ENCODE results near the gene CYP27C1.

The CYP27C1 gene

DNA sequence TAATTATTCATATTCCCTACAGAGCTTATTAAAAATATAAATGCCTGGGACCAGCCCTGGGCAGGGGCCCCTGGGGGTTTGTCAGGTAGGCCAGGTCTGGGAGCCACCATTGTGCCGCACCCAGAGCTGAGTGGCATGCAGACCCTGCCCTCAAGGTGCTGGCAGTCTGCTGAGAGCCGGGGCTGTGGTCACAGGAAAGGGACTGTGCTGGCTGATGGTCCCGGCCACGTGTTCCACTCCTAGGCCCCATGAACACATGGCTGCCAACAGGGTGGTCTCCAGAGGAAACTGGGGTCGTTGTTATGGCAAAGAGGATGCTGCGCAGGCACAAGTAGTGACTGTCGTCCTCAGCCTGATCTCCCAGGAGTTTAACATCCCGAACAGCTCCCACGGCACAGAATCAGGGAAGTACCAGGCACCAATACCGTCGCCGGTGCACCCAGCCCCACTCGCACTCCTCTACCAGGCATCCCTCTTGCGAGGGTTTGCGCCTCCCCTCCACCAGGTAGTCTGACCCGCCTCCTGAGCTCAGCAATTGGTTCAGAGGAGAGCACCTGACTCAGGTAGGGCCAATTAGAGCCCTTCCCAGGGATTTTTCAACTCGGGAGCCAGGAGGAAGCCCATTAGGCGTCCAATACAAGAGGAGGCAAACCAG is 73.9 kb downstream of the CYP27C1 start:
- no peak for DNase-seq

GRCh38 chr2:127145280-127145895 is 74.7 kb downstream of the CYP27C1 start:
- no peak for DNase-seq

GRCh38 chr2:127143841-127144782 is 76.0 kb downstream of the CYP27C1 start:
- DNase-seq = no peak

DNA sequence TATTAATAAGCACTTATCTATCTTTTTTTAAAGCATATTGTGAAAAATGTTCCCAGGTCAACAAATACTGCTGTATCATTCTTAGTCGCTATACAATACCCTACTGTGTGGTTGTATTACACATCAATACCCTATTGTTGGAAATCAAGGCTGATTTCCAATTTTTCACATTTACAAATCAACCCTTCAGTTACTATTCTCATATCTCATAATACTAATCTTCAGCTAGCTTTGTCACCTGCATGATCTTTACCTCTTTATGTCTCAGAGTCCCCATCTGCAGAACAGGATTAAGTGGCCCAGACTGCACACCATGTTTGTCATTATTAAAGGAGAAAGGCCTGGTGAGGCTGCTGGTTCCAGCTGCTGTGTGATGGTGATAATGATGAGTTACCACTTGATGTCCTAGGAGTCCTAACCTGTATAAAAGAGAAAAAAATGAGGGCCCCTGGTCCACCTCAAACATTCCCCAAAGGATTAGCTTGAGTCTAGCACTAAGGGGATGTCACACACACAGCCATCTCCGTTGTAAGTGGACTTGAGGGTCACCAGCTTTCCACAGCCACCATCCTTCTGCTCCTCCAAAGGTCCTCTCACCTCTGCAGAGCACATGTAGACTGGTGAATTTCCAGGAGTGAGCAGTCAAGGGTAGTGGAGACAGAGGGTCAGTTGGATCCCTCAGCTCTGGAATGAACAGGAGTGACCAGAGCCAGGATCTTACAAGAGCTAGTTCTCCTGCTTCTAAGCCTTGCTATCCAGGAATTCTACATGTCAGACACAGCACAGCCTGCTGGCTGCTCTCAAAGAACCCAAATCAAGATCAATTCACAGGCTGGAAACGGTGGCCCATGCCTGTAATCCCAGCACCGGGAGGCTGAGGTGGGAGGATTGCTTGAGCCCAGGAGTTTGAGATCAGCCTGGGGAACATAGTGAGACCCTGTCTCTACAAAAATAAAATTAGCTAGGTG is 77.2 kb downstream of the CYP27C1 start:
- no peak for DNase-seq

DNA sequence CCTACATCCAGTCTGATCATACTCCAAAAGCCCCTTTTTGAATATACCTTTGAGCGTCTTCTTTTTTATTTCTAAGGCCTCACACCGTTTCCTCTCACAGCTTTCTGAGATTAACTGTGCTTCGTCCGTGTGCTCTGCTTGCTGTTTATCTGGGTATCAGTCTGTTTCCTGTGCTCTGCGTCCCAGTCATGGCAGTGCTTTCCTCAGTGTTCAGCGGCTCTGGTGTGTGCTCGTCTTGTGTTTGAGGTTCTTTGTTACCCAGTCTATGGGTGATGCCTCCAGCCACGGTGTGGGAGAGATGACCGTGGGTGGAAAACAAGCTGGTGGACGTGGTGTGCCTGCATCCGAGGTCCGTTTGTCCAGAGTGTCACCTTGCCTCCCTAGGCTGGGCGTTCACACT is 79.6 kb downstream of the CYP27C1 start:
- DNase-seq = no peak

DNA sequence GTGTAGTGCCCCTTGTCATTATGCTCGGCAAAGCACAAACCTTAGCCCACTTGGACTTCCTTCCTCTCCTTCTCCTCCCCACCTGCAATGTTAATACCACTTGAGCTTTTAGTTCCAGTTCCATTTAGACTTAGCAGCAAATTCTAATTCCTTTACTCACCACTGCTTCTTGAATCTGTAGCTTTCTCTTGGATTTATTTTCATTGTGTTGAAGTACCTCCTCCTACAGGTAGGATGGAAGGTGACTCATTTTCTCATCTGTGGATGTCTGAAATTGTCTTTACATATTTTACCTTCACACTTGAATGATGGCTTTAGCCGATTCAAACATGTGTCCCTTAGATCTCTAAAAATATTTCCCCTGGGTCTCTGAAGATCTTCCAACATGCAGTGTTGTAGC is 80.3 kb downstream of the CYP27C1 start:
- DNase-seq = no peak

DNA sequence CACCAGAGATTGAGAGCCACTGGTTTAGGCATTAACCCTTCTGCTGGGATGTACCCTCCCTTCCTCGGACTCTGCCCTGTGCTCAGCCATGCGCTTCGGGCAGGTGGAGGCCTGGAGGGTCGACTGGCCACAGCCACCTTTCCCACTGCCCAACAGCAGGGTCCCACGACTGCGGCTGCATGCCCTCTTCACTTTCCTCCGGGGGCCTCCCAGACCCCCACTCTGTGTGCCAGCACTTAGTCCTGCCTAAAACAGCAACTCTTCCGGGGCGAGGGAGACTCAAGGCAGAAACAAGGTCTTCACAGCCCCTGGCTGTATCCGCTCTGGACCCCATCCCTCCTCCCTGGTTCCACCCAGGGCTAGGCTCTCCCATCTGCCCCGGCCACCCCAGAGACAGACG is 81.8 kb downstream of the CYP27C1 start:
- no peak for DNase-seq

- no peak for DNase-seq
These were observed 82.4 kb downstream of the CYP27C1 start for GRCh38 chr2:127137741-127138140.

- no peak for DNase-seq
These were observed 82.9 kb downstream of the CYP27C1 start for GRCh38 chr2:127137225-127137624.

DNA sequence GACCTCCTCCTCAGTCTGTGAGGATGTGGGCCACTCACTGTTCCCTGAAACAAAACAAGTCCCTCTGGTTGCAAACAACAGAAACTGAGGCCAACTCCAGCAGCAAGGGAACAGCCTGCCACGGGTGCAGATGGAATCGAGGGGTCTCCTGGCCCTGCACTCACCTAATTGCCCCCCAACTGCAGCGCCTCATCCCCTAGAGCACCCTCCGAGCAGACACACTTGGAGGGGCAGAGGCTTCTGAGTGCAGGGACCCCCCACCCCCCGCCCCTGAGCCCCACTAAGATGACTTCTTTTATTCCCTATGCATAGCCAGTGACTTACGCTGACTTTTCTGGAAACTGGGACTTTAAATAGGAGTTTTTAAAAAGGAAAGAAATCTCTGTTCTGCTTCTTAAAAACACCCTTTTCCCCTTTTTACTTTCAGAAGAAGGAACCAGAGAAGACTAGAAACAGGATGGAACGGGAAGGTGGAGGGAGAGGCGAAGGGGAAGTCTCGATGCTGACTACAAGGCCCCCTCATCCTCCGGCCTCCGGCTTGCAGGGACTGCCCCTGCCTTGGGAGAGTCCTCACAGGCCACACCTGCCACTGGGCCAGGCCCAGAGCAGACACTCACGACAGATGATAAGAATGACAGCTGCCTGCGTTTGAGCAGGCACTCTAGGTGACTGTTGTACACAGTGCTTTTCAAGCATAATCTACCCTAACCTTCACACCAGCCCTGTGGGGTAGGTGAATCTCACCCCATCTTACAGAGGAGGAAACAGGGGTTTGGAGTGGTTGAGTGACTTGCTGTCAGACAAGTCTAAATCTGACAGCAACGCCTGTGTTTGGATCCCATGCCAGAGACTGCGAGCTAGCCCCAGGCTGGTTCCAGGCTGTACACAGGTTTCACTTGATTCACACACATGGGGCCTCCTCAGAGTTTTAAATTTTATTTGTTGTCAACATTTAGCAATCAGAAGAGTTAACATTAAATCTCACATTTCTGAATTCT is 85.0 kb downstream of the CYP27C1 start:
- DNase-seq = no peak

DNA sequence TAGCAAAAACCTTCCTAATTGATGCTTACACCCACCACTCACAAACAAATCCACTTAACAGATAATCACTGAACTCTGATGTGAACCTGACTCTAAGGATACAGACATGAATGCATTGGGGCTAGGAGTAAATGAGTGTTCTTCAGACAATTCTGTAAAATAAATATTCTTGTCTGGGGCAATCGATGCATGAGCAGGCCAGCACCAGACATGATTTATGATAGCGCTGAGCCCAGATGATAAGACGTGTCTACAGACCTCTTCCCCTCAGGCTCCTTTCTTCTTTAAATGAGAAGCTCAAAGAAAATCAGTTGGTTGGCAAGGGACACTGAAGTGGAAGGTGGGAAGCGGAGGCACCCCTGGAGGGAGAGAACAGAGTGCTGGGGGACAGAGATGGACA is 85.9 kb downstream of the CYP27C1 start:
- no peak for DNase-seq
